Testis (tissue), 2 donors: ENCODE results near the gene PSMC3IP.

Source experiments
- CTCF ChIP-seq, 3 experiments: fragments of 450-650 bp in 2 of 3; fragments of 200-600 bp in 1 of 3; sonication (generic) in 1 of 3; IDR thresholded peaks; one replicate each; pipeline ENCODE4 v1.5.1; 2016 to 2019; ENCODE audit warnings: antibody characterized with exemption in 3 of 3, mild to moderate bottlenecking in 2 of 3, moderate library complexity in 1 of 3
- POLR2A ChIP-seq: fragments of 450-650 bp; IDR thresholded peaks from one replicate; pipeline ENCODE4 v1.6.1; 2017; ENCODE audit warnings: antibody characterized with exemption, mild to moderate bottlenecking, moderate library complexity

GRCh38 chr17:42609182-42609813 is 31.8 kb upstream of the PSMC3IP start, which contains the start of the genes RETREG3 and TUBG1:
- TF ChIP-seq CTCF (IDR thresholded peaks at IDR 0.05) (peak in 2 of 3 experiments; percentile 9 to 28), POLR2A (peak; percentile 81)
